Astrocyte of the spinal cord (primary cell): ENCODE results near the gene TIMM23.
"Not testable (repeated sequence)": the region's sequence is repeated elsewhere in the genome, so short reads cannot be mapped to it uniquely, and the experiment has no call there.

Experiments used
- DNase-seq: peaks from one replicate; pipeline ENCODE4 v3.0.0; 2011; ENCODE audit warnings: low read depth, low spot score
- H3K4me3 ChIP-seq: 2 replicates; pipeline ENCODE4 v1.5.1; 2011; ENCODE audit warnings: low read depth, mild to moderate bottlenecking, low read length, moderate library complexity
- CTCF ChIP-seq: IDR thresholded peaks from 2 replicates; pipeline ENCODE4 v1.5.1; 2012; ENCODE audit warnings: low read depth, mild to moderate bottlenecking, low read length, inconsistent platforms
- in situ Hi-C: cut with HindIII; loops from 2 replicates; pipeline ENCODE4 v1.10.0; 2017; ENCODE audit warnings: low sequenced_read_pairs

TIMM23 gene

GRCh38 chr10:46048152-46048551 is 75.9 kb downstream of the TIMM23 start:
- no peak for DNase-seq
- no peak overlapping the region for H3K4me3 ChIP-seq
- in situ Hi-C loops, result no loop called here
- TF ChIP-seq CTCF, result no peak

GRCh38 chr10:46049497-46049831 is 77.2 kb downstream of the TIMM23 start:
- in situ Hi-C loops, DNase-seq, H3K4me3 ChIP-seq: not testable (repeated sequence)

- in situ Hi-C loops, result no loop called here
- DNase-seq, result no peak
- no peak overlapping the region for H3K4me3 ChIP-seq
- TF ChIP-seq CTCF, result no peak
Measured at GRCh38 chr10:46050941-46051623, 78.8 kb downstream of the TIMM23 start.

- in situ Hi-C loops, result no loop called here
- no peak for DNase-seq
- no peak overlapping the region for H3K4me3 ChIP-seq
- no peak for TF ChIP-seq CTCF
Measured at GRCh38 chr10:46052057-46052790, 79.9 kb downstream of the TIMM23 start.

GRCh38 chr10:46052791-46053375 is 80.6 kb downstream of the TIMM23 start:
- H3K4me3 ChIP-seq, result no peak overlapping the region
- in situ Hi-C loops, result no loop called here
- no peak for DNase-seq
- TF ChIP-seq CTCF, result no peak
